Renal cortex interstitium (tissue), 11 donors: ENCODE data around the gene SLC15A3. TPM values are rescaled to one million over a fixed set of nuclear protein-coding genes. Genes with fewer than 3 reads are reported as not detected.
"Not testable (repeated sequence)": the region's sequence is repeated elsewhere in the genome, so short reads cannot be mapped to it uniquely, and the experiment has no call there.

Source experiments
- DNase-seq, 11 donors: peaks; one replicate each; pipeline ENCODE4 v3.0.0-alpha.2; 2013; ENCODE audit warnings: low read depth in 9 of 11, low spot score in 4 of 11; ENCODE audit errors: extremely low read depth in 1 of 11
- polyA plus RNA-seq, 3 donors: library from polyadenylated mRNA; unstranded; fragments of 120-200 nt; gene quantifications; one replicate each; pipeline ENCODE4 v1.2.1, GENCODE V29; 2013; ENCODE audit not compliant: insufficient read length in 3 of 3

SLC15A3 gene
- polyA plus RNA-seq, 3 donors, result 14.2 to 19.1 (median 18.5) TPM

- not testable (repeated sequence) for DNase-seq
These were observed 42.2 kb downstream of the SLC15A3 start for GRCh38 chr11:60909680-60910280.

- no peak for DNase-seq
These were observed 43.2 kb downstream of the SLC15A3 start for GRCh38 chr11:60908803-60909202.

- peak; percentile 90 to 98 (median 95) for DNase-seq
These were observed 45.6 kb downstream of the SLC15A3 start, which contains the start of gene PRPF19 for GRCh38 chr11:60906132-60906972. Gene PRPF19 (minus strand): TSS chr11:60906585. CDS start chr11:60906382, 203 bp downstream.

- DNase-seq, result no peak
These were observed 46.3 kb downstream of the SLC15A3 start for GRCh38 chr11:60905551-60906113.

GRCh38 chr11:60905047-60905446, 46.9 kb downstream of the SLC15A3 start:
- no peak for DNase-seq

GRCh38 chr11:60902625-60903024, 49.4 kb downstream of the SLC15A3 start:
- no peak for DNase-seq

GRCh38 chr11:60900673-60901404, 51.1 kb downstream of the SLC15A3 start:
- DNase-seq, result no peak

GRCh38 chr11:60899977-60900376, 52.0 kb downstream of the SLC15A3 start:
- no peak for DNase-seq

GRCh38 chr11:60899046-60899936, 52.7 kb downstream of the SLC15A3 start:
- DNase-seq, result peak in 1 of 11 donors; percentile 44

GRCh38 chr11:60897496-60897895, 54.5 kb downstream of the SLC15A3 start:
- DNase-seq, result no peak

GRCh38 chr11:60895687-60896086, 56.3 kb downstream of the SLC15A3 start:
- DNase-seq, result no peak

GRCh38 chr11:60891103-60891741, 60.8 kb downstream of the SLC15A3 start:
- DNase-seq, result no peak

- DNase-seq, result no peak
These were observed 61.3 kb downstream of the SLC15A3 start for GRCh38 chr11:60890696-60891095.

GRCh38 chr11:60889869-60890311, 62.1 kb downstream of the SLC15A3 start:
- no peak for DNase-seq

GRCh38 chr11:60887556-60887955, 64.4 kb downstream of the SLC15A3 start:
- DNase-seq, result no peak
